GM12878 (cell line): ENCODE data around the gene PRKCE. TPM values are rescaled to one million over a fixed set of nuclear protein-coding genes. Genes with fewer than 3 reads are reported as not detected.

Source experiments
- ATAC-seq: fragments of 200-7000 bp; cut with Tn5 transposase; 3 replicates; pipeline ENCODE4 v1.9.1; 2020; ENCODE audit warnings: mild to moderate bottlenecking, moderate library complexity
- BruUV-seq: library from RNA; stranded (reverse); fragments of 400-500 nt; replicated peaks from 2 replicates; lab custom pipeline; 2021; lab: Mats Ljungman, UMichigan
- CTCF ChIA-PET: fragments of 300-600 bp; sonication (Branson Sonifier 250); formaldehyde crosslinking; extraction: SDS; loops from one replicate; lab custom pipeline; 2021; ENCODE audit warnings: inconsistent platforms; lab: Yijun Ruan, JAX
- POLR2A ChIA-PET: fragments of 350-600 bp; formaldehyde crosslinking; extraction: SDS; loops from one replicate; lab custom pipeline; 2021; ENCODE audit warnings: inconsistent platforms; lab: Charles Lee
- RAD21 ChIA-PET: fragments of 300-600 bp; sonication (Branson Sonifier 250); formaldehyde crosslinking; loops from one replicate; lab custom pipeline; 2023; ENCODE audit warnings: antibody characterized with exemption; ENCODE audit not compliant: unreplicated experiment; lab: Charles Lee
- SMC1A ChIA-PET: fragments of 300-600 bp; sonication (Branson Sonifier 250); formaldehyde crosslinking; loops from one replicate; lab custom pipeline; 2023; ENCODE audit not compliant: unreplicated experiment, uncharacterized antibody; lab: Charles Lee
- DNase-seq: peaks from one replicate; pipeline ENCODE4 v3.0.0-alpha.2; 2011; ENCODE audit warnings: low read depth, low spot score
- FAIRE-seq: peaks from 3 replicates; lab custom pipeline; 2011; peaks lifted over from hg19 to GRCh38; lab: Jason Lieb, UNC
- H2AFZ ChIP-seq: 2 replicates; pipeline ENCODE4 v1.6.0; 2011; ENCODE audit warnings: low read depth, low read length, control low read depth; ENCODE audit not compliant: control insufficient read depth
- H3K27ac ChIP-seq: 2 replicates; pipeline ENCODE4 v1.5.1; 2011; ENCODE audit warnings: control low read depth; ENCODE audit not compliant: control insufficient read depth, insufficient read depth
- H3K27me3 ChIP-seq, 2 experiments: replicated peaks in 1 of 2; 2 replicates each; pipeline versions ENCODE4 v1.6.0 to v1.6.1; 2011; ENCODE audit warnings: low read length in 1 of 2; ENCODE audit not compliant: control insufficient read depth in 2 of 2, insufficient read depth in 2 of 2
- H3K36me3 ChIP-seq, 2 experiments: 2 replicates each; pipeline ENCODE4 v1.5.1; 2011; ENCODE audit warnings: low read length in 1 of 2; ENCODE audit not compliant: control insufficient read depth in 2 of 2, insufficient read depth in 2 of 2
- H3K4me1 ChIP-seq: 2 replicates; pipeline ENCODE4 v1.6.1; 2011; ENCODE audit warnings: mild to moderate bottlenecking, low read length, moderate library complexity, mixed read lengths; ENCODE audit not compliant: control insufficient read depth, insufficient read depth
- H3K4me2 ChIP-seq: 2 replicates; pipeline ENCODE4 v1.6.0; 2011; ENCODE audit warnings: control low read depth; ENCODE audit not compliant: control insufficient read depth, insufficient read depth
- H3K4me3 ChIP-seq: fragments of 200-600 bp; sonication (generic); 2 replicates; pipeline ENCODE4 v1.5.1; 2016
- H3K79me2 ChIP-seq: 2 replicates; pipeline ENCODE4 v1.6.0; 2011; ENCODE audit warnings: low read length; ENCODE audit not compliant: control insufficient read depth, insufficient read depth
- H3K9ac ChIP-seq: 2 replicates; pipeline ENCODE4 v1.8.0; 2011; ENCODE audit warnings: low read length, control low read depth, mixed read lengths; ENCODE audit not compliant: control insufficient read depth, insufficient read depth
- H3K9me3 ChIP-seq: replicated peaks from 3 replicates; pipeline ENCODE4 v1.5.1; 2011; ENCODE audit warnings: mild to moderate bottlenecking, low read length; ENCODE audit not compliant: control insufficient read depth, insufficient read depth
- H4K20me1 ChIP-seq: 2 replicates; pipeline ENCODE4 v1.6.0; 2011; ENCODE audit not compliant: control insufficient read depth, insufficient read depth
- BRCA1 ChIP-seq: IDR thresholded peaks from 2 replicates; pipeline ENCODE4 v1.6.1; 2011; ENCODE audit warnings: low read depth, low read length, improper control_type of control experiment
- CEBPZ ChIP-seq: fragments of 150-350 bp; IDR thresholded peaks from 2 replicates; pipeline ENCODE4 v1.6.1; 2016; ENCODE audit warnings: low read depth, low read length
- DPF2 ChIP-seq: fragments of 450-650 bp; IDR thresholded peaks from 2 replicates; pipeline ENCODE4 v1.6.1; 2017; ENCODE audit warnings: mild to moderate bottlenecking
- E2F8 ChIP-seq: fragments of 450-650 bp; IDR thresholded peaks from 2 replicates; pipeline ENCODE4 v1.6.1; 2018; ENCODE audit warnings: mild to moderate bottlenecking, low read depth, moderate library complexity; ENCODE audit not compliant: partially characterized antibody
- IRF4 ChIP-seq: IDR thresholded peaks from 2 replicates; pipeline ENCODE4 v1.6.1; 2011; ENCODE audit warnings: low read depth, low read length
- KAT2A ChIP-seq: conservative IDR thresholded peaks from 2 replicates; pipeline ENCODE4 v1.6.1; 2011; ENCODE audit warnings: low read depth, low read length; ENCODE audit not compliant: control insufficient read depth
- RBBP5 ChIP-seq: fragments of 200-600 bp; sonication (generic); conservative IDR thresholded peaks from 2 replicates; pipeline ENCODE4 v1.6.1; 2016
- SMC3 ChIP-seq: IDR thresholded peaks from 2 replicates; pipeline ENCODE4 v1.6.1; 2011; ENCODE audit warnings: low read length, improper control_type of control experiment, borderline replicate concordance
- TARDBP ChIP-seq: IDR thresholded peaks from 2 replicates; pipeline ENCODE4 v1.6.1; 2016; ENCODE audit warnings: borderline replicate concordance
- WRNIP1 ChIP-seq: IDR thresholded peaks from 2 replicates; pipeline ENCODE4 v1.6.1; 2011; ENCODE audit warnings: low read depth, low read length, improper control_type of control experiment, borderline replicate concordance
- in situ Hi-C: fragments of 300-500 bp; cut with MboI; formaldehyde crosslinking; loops from 9 replicates; pipeline ENCODE4 v1.14.3; 2018; ENCODE audit warnings: mixed read lengths
- intact Hi-C: fragments of 100-400 bp; cut with micrococcal nuclease; formaldehyde crosslinking; loops from one replicate; pipeline ENCODE4 v1.14.2; 2022; ENCODE audit not compliant: unreplicated experiment
- polyA plus RNA-seq, 11 experiments: library from polyadenylated mRNA; depleted of rRNA in 4 of 11; unstranded in 6 of 11; stranded (reverse) in 5 of 11; fragments of >200 nt; fragmentation: Nextera tagmentation in 4 of 11; fragmentation: Illumina TruSeq in 1 of 11; extraction: Ambion mirVana in 4 of 11; extraction: Trizol in 1 of 11; gene quantifications; 1 replicate in 1 of 11; 2 replicates in 10 of 11; pipeline versions ENCODE4 v1.2.1 to v1.2.3, GENCODE V29; 2011 to 2016; ENCODE audit warnings: inconsistent platforms in 2 of 11, missing spikeins in 2 of 11, low read depth in 1 of 11
- total RNA-seq, 4 experiments: library from RNA; depleted of rRNA in 3 of 4; stranded (reverse); fragments of >200 nt in 3 of 4; fragmentation: Illumina TruSeq in 1 of 4; extraction: Trizol in 1 of 4; gene quantifications; 2 replicates each; pipeline versions ENCODE4 v1.2.1 to v1.2.3, GENCODE V29; 2013 to 2021
- TF ChIP-seq, protein P1 (sequence below): IDR thresholded peaks from 2 replicates; pipeline ENCODE4 v1.6.1; 2012; ENCODE audit warnings: improper control_type of control experiment, low read depth, low read length; ENCODE audit not compliant: insufficient replicate concordance

Gene PRKCE
- total and polyA plus RNA-seq, 10 of the 15 experiments (the other 5 are each of a cell fraction or from before 2014, with no cell fraction given) = 2.6 to 28.2 (median 11.3) TPM

DNA sequence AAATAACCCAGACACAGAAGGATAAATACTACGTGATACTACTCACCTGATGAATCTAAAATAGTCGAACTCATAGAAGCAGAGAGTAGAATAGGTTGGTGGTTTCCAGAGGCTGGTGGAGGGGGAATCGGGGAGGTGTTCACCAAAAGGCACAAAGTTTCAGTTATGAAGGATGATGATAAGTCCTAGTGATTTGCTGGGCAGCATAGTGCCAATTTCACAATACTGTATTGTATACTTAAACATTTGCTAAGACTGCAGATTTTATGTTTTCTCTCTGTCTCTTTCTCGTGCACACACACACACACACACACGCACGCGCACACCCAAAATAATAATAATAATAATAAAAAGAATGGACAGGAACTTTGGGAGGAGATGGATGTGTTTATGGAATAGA, 425.4 kb downstream of the PRKCE start (continued):
- TF ChIP-seq, protein P1, sequence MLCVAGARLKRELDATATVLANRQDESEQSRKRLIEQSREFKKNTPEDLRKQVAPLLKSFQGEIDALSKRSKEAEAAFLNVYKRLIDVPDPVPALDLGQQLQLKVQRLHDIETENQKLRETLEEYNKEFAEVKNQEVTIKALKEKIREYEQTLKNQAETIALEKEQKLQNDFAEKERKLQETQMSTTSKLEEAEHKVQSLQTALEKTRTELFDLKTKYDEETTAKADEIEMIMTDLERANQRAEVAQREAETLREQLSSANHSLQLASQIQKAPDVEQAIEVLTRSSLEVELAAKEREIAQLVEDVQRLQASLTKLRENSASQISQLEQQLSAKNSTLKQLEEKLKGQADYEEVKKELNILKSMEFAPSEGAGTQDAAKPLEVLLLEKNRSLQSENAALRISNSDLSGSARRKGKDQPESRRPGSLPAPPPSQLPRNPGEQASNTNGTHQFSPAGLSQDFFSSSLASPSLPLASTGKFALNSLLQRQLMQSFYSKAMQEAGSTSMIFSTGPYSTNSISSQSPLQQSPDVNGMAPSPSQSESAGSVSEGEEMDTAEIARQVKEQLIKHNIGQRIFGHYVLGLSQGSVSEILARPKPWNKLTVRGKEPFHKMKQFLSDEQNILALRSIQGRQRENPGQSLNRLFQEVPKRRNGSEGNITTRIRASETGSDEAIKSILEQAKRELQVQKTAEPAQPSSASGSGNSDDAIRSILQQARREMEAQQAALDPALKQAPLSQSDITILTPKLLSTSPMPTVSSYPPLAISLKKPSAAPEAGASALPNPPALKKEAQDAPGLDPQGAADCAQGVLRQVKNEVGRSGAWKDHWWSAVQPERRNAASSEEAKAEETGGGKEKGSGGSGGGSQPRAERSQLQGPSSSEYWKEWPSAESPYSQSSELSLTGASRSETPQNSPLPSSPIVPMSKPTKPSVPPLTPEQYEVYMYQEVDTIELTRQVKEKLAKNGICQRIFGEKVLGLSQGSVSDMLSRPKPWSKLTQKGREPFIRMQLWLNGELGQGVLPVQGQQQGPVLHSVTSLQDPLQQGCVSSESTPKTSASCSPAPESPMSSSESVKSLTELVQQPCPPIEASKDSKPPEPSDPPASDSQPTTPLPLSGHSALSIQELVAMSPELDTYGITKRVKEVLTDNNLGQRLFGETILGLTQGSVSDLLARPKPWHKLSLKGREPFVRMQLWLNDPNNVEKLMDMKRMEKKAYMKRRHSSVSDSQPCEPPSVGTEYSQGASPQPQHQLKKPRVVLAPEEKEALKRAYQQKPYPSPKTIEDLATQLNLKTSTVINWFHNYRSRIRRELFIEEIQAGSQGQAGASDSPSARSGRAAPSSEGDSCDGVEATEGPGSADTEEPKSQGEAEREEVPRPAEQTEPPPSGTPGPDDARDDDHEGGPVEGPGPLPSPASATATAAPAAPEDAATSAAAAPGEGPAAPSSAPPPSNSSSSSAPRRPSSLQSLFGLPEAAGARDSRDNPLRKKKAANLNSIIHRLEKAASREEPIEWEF = no peak
- TF ChIP-seq BRCA1 (no peak), TARDBP (no peak)
- TF ChIP-seq, all 136 proteins: peak for 0

DNA sequence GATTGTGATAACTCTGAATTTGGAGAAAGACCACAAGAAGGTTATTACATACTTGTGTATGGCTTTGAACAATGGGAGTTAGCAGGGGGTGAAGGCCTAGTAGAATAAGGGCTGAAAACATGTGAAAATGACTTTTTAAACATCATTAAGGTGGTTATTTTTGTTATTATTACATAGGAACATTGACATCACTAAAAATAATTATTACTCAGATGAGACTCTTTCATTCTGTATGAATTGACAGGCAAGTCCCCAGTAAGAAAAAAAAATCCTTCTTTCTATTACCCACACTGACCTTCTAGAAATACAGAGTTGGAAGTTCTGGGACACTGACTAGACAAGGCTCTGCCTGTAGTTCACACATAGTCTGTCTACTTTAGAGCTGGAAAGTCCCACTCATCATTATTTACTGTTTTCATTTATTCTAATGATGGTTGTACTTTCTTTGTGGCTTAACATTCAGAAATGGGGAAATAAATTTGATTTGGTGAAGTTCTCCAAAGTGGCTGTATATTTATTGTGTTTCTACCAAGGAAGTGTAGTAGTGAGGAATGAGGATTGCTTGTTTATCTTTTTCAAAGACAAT, 426.1 kb downstream of the PRKCE start:
- ChIA-PET CTCF (interaction anchor here (0.6 to 6.8 kb wide), 5 partner anchors 15 to 570 kb away, joined by 3 to 56 read pairs (median 9); no protein-coding TSS in a partner anchor), RAD21 (interaction anchor here (1.3 to 5.3 kb wide), 7 partner anchors 12 to 286 kb away, joined by 3 to 79 read pairs (median 5); no protein-coding TSS in a partner anchor), POLR2A (interaction anchor here (1.0 kb wide), 1 partner anchor 150 kb away, joined by 3 read pairs; no protein-coding TSS in a partner anchor), SMC1A (interaction anchor here (0.9 to 7.7 kb wide), 9 partner anchors 10 to 382 kb away, joined by 3 to 82 read pairs (median 4); no protein-coding TSS in a partner anchor)
- intact Hi-C loops (loop anchor here (2.0 kb wide), 1 partner anchor 147 kb away; no protein-coding TSS in a partner anchor), in situ Hi-C loops (no loop called here)
- Histone ChIP-seq H3K36me3 (no peaks in the 10 kb centered on the region; a peak in 1 of 4 replicates), H3K79me2 (no peaks in the 10 kb centered on the region), H4K20me1 (no peaks in the 10 kb centered on the region), H3K27me3 (no peaks in the 10 kb centered on the region), H3K9me3 (no peaks in the 10 kb centered on the region), H3K27ac (no peak overlapping the region), H3K4me1 (0 out of 2 replicates have a peak, but pooled peaks cover 3% of the 10 kb centered on the region), H3K9ac (no peak overlapping the region), H3K4me2 (no peak overlapping the region), H3K4me3 (no peak overlapping the region), H2AFZ (no peak overlapping the region)
- no peak for DNase-seq
- BruUV-seq = no TSS peak
- peak; percentile 69 for ATAC-seq
- FAIRE-seq = no peak
- TF ChIP-seq E2F8 = no peak
- TF ChIP-seq DPF2 = peak; percentile 36; the same call in 1 of the 2 replicates
- TF ChIP-seq KAT2A = no peak
- no peak for TF ChIP-seq WRNIP1
- no peak for TF ChIP-seq RBBP5
- no peak for TF ChIP-seq IRF4
- TF ChIP-seq CEBPZ = no peak
- TF ChIP-seq SMC3 = no peak
